A549 (cell line): ENCODE data around the gene XRCC3.

Experiments used
- CTCF ChIP-seq: fragments of >200 bp; sonication (Bioruptor Twin); formaldehyde crosslinking; IDR thresholded peaks from 3 replicates; pipeline ENCODE4 v1.5.1; 2016
- JUNB ChIP-seq: fragments of >200 bp; sonication (Bioruptor Twin); formaldehyde crosslinking; IDR thresholded peaks from 2 replicates; pipeline ENCODE4 v1.6.1; 2016
- POLR2A ChIP-seq: IDR thresholded peaks from 2 replicates; pipeline ENCODE4 v1.6.1; 2012; ENCODE audit warnings: mild to moderate bottlenecking, low read length
- RAD21 ChIP-seq, 2 experiments: fragments of >200 bp in 1 of 2; sonication (Bioruptor Twin) in 1 of 2; formaldehyde crosslinking in 1 of 2; IDR thresholded peaks in 1 of 2; conservative IDR thresholded peaks in 1 of 2; 2 replicates in 1 of 2; 3 replicates in 1 of 2; pipeline ENCODE4 v1.6.1; 2012 to 2018; ENCODE audit warnings: inconsistent platforms in 1 of 2
- REST ChIP-seq: fragments of 200-600 bp; sonication (generic); IDR thresholded peaks from 2 replicates; pipeline ENCODE4 v1.6.1; 2016; ENCODE audit warnings: antibody characterized with exemption, mild to moderate bottlenecking, moderate library complexity

GRCh38 chr14:103709814-103710213 is 5.4 kb downstream of the XRCC3 start:
- TF ChIP-seq CTCF (no peak), REST (no peak), POLR2A (no peak), JUNB (no peak), RAD21 (conservative IDR thresholded peaks at IDR 0.05 in 1 of 2, IDR thresholded peaks at IDR 0.05 in 1 of 2) (no peak)
